SH-SY5Y (cell line): ENCODE results near the gene ITPK1.

Experiments
- GATA2 ChIP-seq: IDR thresholded peaks from 2 replicates; pipeline ENCODE4 v1.6.1; 2011; ENCODE audit warnings: mild to moderate bottlenecking, low read depth, low read length
- GATA3 ChIP-seq: IDR thresholded peaks from 2 replicates; pipeline ENCODE4 v1.6.1; 2011; ENCODE audit warnings: low read depth, mild to moderate bottlenecking, low read length, moderate library complexity

GRCh38 chr14:93019970-93020369, 95.8 kb downstream of the ITPK1 start:
- TF ChIP-seq GATA2 (no peak), GATA3 (no peak)
